Activated CD4-positive, alpha-beta T cell treated with anti-CD3 and anti-CD28 coated beads for 36 hours (primary cell): ENCODE results near the gene NEDD4L. TPM values are rescaled to one million over a fixed set of nuclear protein-coding genes. Genes with fewer than 3 reads are reported as not detected.

ENCODE experiments used
- ATAC-seq: fragments of 200-7000 bp; cut with Tn5 transposase; one replicate; pipeline ENCODE4 v1.10.0; 2021; ENCODE audit warnings: mild to moderate bottlenecking, moderate library complexity
- CTCF ChIA-PET: fragments of 350-600 bp; sonication (Branson Sonifier 250); formaldehyde crosslinking; loops from one replicate; lab custom pipeline; 2021; ENCODE audit warnings: antibody characterized with exemption; lab: Charles Lee
- POLR2A ChIA-PET: fragments of 350-600 bp; sonication (Branson Sonifier 250); formaldehyde crosslinking; loops from one replicate; lab custom pipeline; 2021; ENCODE audit warnings: antibody characterized with exemption, inconsistent platforms; lab: Charles Lee
- DNase-seq: peaks from one replicate; pipeline ENCODE4 v3.0.0-alpha.2; 2020
- H3K27ac Mint-ChIP-seq: one replicate; pipeline ENCODE4 v1.8.0; 2021; ENCODE audit warnings: mixed read lengths
- H3K27me3 Mint-ChIP-seq: one replicate; pipeline ENCODE4 v1.8.0; 2021; ENCODE audit warnings: mixed read lengths
- H3K36me3 Mint-ChIP-seq: one replicate; pipeline ENCODE4 v1.8.0; 2021; ENCODE audit warnings: low read depth, mixed read lengths
- H3K4me1 Mint-ChIP-seq: one replicate; pipeline ENCODE4 v1.8.0; 2021; ENCODE audit warnings: mixed read lengths
- H3K4me3 Mint-ChIP-seq: one replicate; pipeline ENCODE4 v1.8.0; 2021; ENCODE audit warnings: mild to moderate bottlenecking, moderate library complexity, mixed read lengths
- H3K9me3 Mint-ChIP-seq: one replicate; pipeline ENCODE4 v1.8.0; 2021; ENCODE audit warnings: low read depth, mixed read lengths
- intact Hi-C, 2 experiments: fragments of 100-400 bp; cut with DNase I in 1 of 2; cut with micrococcal nuclease in 1 of 2; formaldehyde crosslinking; loops; one replicate each; pipeline versions ENCODE4 v1.14.2 to v1.15.1; 2022 to 2024; cut with DNase I, micrococcal nuclease
- total RNA-seq, 2 experiments: library from RNA; stranded (reverse); gene quantifications; one replicate each; pipeline ENCODE4 v1.2.3, GENCODE V29; 2021

The NEDD4L gene
- total RNA-seq, 2 experiments from 2014 or later: 6.4 to 6.8 TPM

DNA sequence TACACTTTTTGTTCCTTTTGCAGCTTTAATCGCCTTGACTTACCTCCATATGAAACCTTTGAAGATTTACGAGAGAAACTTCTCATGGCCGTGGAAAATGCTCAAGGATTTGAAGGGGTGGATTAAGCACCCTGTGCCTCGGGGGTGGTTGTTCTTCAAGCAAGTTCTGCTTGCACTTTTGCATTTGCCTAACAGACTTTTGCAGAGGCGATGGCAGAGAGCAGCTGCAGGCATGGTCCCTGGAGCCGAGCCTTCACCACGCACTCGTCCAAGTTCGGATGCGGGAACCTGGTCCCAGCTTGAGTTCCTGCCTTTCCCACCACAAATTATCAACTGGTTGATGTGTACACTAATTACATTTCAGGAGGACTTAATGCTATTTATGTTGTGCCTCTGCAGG is 352.1 kb downstream of the NEDD4L start:
- ChIA-PET CTCF (interaction anchor here (0.8 to 1.5 kb wide), 4 partner anchors 9 to 375 kb away, joined by 3 to 5 read pairs (median 3); no protein-coding TSS in a partner anchor), POLR2A (no interaction called here)
- H3K27me3 Mint-ChIP-seq: no peaks in the 10 kb centered on the region
- peaks cover 11% of the 10 kb centered on the region for H3K4me1 Mint-ChIP-seq
- H3K27ac Mint-ChIP-seq: no peak overlapping the region
- DNase-seq (no peak), ATAC-seq (no peak)
- H3K9me3 Mint-ChIP-seq: no peaks in the 10 kb centered on the region
- intact Hi-C loops: no loop called here
- H3K36me3 Mint-ChIP-seq: no peaks in the 10 kb centered on the region
- H3K4me3 Mint-ChIP-seq: no peak overlapping the region

DNA sequence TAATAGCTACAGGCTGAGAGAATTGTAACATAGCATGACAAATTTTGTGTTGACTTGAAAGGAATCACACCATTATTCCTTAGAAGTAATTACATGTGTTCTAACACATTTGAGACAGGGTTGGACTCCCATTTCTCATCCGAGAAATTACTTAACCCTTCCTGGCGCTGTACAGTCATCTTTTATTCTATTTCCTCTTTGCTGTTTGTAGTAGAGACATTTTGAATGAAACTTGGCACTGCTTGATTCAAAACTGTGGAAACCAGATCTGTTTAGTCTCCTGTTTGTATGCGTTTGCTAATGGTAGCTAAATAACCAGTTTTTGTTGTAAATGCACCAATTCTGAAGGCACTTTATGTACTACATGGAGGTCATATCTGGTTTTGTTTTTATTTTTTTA is 352.9 kb downstream of the NEDD4L start:
- ChIA-PET CTCF (no interaction called here), POLR2A (no interaction called here)
- ATAC-seq (no peak), DNase-seq (no peak)
- no peaks in the 10 kb centered on the region for H3K27me3 Mint-ChIP-seq
- no peaks in the 10 kb centered on the region for H3K9me3 Mint-ChIP-seq
- no peak overlapping the region for H3K4me3 Mint-ChIP-seq
- H3K36me3 Mint-ChIP-seq: no peaks in the 10 kb centered on the region
- peaks cover 16% of the 10 kb centered on the region for H3K4me1 Mint-ChIP-seq
- H3K27ac Mint-ChIP-seq: no peak overlapping the region
- intact Hi-C loops: no loop called here

- ChIA-PET CTCF (no interaction called here), POLR2A (no interaction called here)
- no peaks in the 10 kb centered on the region for H3K9me3 Mint-ChIP-seq
- no peaks in the 10 kb centered on the region for H3K36me3 Mint-ChIP-seq
- ATAC-seq (no peak), DNase-seq (no peak)
- H3K4me1 Mint-ChIP-seq: peaks cover 17% of the 10 kb centered on the region
- no peak overlapping the region for H3K4me3 Mint-ChIP-seq
- H3K27me3 Mint-ChIP-seq: no peaks in the 10 kb centered on the region
- no peak overlapping the region for H3K27ac Mint-ChIP-seq
- intact Hi-C loops: no loop called here
These were observed 353.5 kb downstream of the NEDD4L start for GRCh38 chr18:58397385-58398132.

DNA sequence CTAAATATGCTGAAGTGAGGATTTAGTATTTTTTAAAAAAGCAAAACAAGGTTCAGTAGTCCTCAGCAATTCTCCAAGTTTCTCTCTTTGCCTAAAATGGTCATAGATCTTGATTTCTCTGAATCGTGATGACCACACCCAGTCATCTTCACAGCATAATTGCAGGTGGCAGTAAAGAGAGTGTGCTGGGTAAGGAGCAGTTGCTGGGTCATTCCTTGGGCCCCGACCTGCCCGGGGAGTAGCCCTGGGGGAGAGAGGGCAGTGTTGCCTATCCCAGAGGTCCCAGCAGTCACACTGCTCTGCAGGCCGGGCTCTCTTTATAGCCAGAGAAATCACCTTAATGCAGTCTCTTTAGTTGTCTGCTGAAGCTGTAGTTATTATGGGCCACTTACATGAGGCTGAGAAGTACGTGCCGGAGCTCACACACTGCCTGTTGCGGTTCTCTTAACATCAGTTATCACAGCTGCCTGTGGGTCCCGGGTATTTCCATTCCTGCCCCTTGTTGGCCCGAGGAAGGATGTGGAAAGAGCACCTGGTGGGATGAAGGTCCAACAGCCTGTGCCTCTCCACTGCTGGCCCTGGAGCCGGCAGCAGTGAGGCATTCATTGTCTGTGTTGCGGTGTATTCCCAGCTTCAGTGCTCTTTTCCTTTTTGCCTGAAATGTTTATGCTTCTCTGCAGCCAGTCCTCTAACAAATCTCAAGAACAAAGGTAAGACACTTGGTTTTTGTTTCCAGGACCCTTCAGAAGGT is 354.8 kb downstream of the NEDD4L start:
- no peak for DNase-seq
- no peaks in the 10 kb centered on the region for H3K36me3 Mint-ChIP-seq
- ATAC-seq: no peak
- H3K4me3 Mint-ChIP-seq: no peak overlapping the region
- H3K9me3 Mint-ChIP-seq: no peaks in the 10 kb centered on the region
- no peaks in the 10 kb centered on the region for H3K27me3 Mint-ChIP-seq
- ChIA-PET CTCF (interaction anchor here (0.6 to 1.0 kb wide), 3 partner anchors 365 to 646 kb away, joined by 3 to 5 read pairs (median 4); no protein-coding TSS in a partner anchor), POLR2A (no interaction called here)
- peaks cover 17% of the 10 kb centered on the region for H3K4me1 Mint-ChIP-seq
- intact Hi-C loops: no loop called here
- H3K27ac Mint-ChIP-seq: no peak overlapping the region

DNA sequence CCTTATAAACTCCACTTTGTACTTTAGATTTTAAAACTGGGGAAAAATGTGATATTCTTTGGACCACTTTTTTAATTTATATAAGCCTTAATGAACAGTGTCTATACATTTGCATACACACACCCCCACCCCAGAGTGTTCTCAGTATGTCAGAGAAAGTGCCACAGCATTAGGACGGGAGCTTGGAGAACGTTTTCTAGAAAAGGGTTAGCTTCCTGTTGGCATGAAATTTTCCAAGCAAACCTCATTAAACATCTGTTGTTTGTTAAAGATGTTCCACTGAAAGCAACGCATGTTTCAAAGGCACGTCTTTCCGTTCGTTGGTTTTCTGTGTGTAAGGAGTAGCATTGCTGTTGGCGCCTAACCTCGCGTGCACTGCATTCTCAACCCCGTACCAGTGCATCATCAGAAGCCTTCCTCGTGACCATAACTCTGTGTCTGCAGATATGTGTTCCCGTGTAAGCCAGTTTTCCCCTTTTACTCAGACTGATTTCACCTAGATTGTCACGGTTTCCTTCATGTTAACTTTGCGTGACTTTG is 356.4 kb downstream of the NEDD4L start:
- Mint-ChIP-seq H3K9me3 (no peaks in the 10 kb centered on the region), H3K27ac (peak overlapping the region; percentile 62), H3K4me3 (no peak overlapping the region), H3K27me3 (no peaks in the 10 kb centered on the region), H3K4me1 (peaks cover 17% of the 10 kb centered on the region), H3K36me3 (no peaks in the 10 kb centered on the region)
- intact Hi-C loops: loop anchor here (1.0 to 2.0 kb wide), 4 partner anchors 93 to 364 kb away; no protein-coding TSS in a partner anchor
- ATAC-seq (peak; percentile 83), DNase-seq (peak; percentile 60)
- POLR2A ChIA-PET: no interaction called here
- CTCF ChIA-PET: interaction anchor here (0.6 to 2.7 kb wide), 2 partner anchors 93 to 364 kb away, joined by 3 to 9 read pairs; no protein-coding TSS in a partner anchor

GRCh38 chr18:58401191-58401590 is 357.2 kb downstream of the NEDD4L start:
- Mint-ChIP-seq H3K27me3 (no peaks in the 10 kb centered on the region), H3K36me3 (no peaks in the 10 kb centered on the region), H3K27ac (no peak overlapping the region), H3K4me1 (peaks cover 13% of the 10 kb centered on the region), H3K4me3 (no peak overlapping the region), H3K9me3 (no peaks in the 10 kb centered on the region)
- no peak for DNase-seq
- intact Hi-C loops: loop anchor here in 1 of 2 experiments (2.0 kb wide), 1 partner anchor 364 kb away; no protein-coding TSS in a partner anchor
- peak; percentile 15 for ATAC-seq
- POLR2A ChIA-PET: no interaction called here
- CTCF ChIA-PET: interaction anchor here (0.6 to 2.7 kb wide), 4 partner anchors 15 to 889 kb away, joined by 3 to 9 read pairs (median 3); no protein-coding TSS in a partner anchor

GRCh38 chr18:58402247-58402646 is 358.2 kb downstream of the NEDD4L start:
- DNase-seq (no peak), ATAC-seq (no peak)
- H3K4me1 Mint-ChIP-seq: peaks cover 11% of the 10 kb centered on the region
- POLR2A ChIA-PET: no interaction called here
- no peaks in the 10 kb centered on the region for H3K36me3 Mint-ChIP-seq
- intact Hi-C loops: no loop called here
- CTCF ChIA-PET: interaction anchor here (1.4 to 2.7 kb wide), 2 partner anchors 16 to 362 kb away, joined by 3 to 9 read pairs; no protein-coding TSS in a partner anchor
- no peak overlapping the region for H3K4me3 Mint-ChIP-seq
- no peaks in the 10 kb centered on the region for H3K9me3 Mint-ChIP-seq
- H3K27me3 Mint-ChIP-seq: no peaks in the 10 kb centered on the region
- H3K27ac Mint-ChIP-seq: no peak overlapping the region

DNA sequence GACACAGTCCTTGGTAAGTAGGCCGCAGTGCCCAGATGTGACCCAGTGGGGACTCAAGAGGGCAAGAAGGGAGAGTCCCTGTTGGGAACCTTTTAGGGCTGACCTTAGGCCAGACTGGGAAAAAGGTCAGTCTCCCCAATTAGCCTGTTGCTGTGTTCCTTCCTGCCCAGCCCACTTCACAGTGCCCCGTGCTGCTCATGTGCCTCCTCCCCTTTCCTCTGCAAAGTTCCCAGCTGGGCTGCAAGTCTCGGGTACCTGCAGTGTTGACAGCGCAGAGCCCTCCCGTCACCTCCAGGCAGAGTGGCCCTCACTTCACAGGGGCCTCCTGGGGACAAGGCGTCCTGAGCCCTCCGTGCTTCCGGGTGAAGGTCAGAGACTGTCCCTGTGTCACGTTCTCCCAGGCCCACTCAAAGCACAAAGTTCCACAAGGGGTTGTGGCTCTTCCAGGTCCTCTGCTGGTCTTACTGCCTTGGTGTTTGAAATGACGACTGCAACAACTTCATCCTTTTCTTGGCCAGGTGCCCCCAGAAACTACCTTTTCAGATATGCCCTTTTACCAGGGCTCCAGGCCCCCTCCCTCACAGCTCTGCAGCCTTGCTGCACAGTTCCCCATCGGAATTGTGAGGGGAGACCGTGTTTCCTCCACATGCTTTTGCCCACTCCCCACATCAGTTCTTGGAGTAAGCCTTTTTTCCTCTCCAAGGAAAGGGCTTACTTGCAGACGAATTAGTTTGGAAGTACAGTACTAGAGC is 359.1 kb downstream of the NEDD4L start:
- H3K4me1 Mint-ChIP-seq: peaks cover 11% of the 10 kb centered on the region
- H3K27me3 Mint-ChIP-seq: no peaks in the 10 kb centered on the region
- H3K9me3 Mint-ChIP-seq: no peaks in the 10 kb centered on the region
- H3K4me3 Mint-ChIP-seq: no peak overlapping the region
- H3K36me3 Mint-ChIP-seq: no peaks in the 10 kb centered on the region
- no peak for ATAC-seq
- ChIA-PET CTCF (interaction anchor here (0.5 to 2.7 kb wide), 3 partner anchors 269 to 361 kb away, joined by 3 to 9 read pairs (median 3); no protein-coding TSS in a partner anchor), POLR2A (no interaction called here)
- no peak overlapping the region for H3K27ac Mint-ChIP-seq
- DNase-seq: no peak
- intact Hi-C loops: no loop called here

GRCh38 chr18:58403799-58404455 is 359.9 kb downstream of the NEDD4L start:
- intact Hi-C loops: no loop called here
- no peaks in the 10 kb centered on the region for H3K9me3 Mint-ChIP-seq
- no peak overlapping the region for H3K27ac Mint-ChIP-seq
- POLR2A ChIA-PET: no interaction called here
- no peak overlapping the region for H3K4me3 Mint-ChIP-seq
- no peak for ATAC-seq
- no peaks in the 10 kb centered on the region for H3K36me3 Mint-ChIP-seq
- H3K27me3 Mint-ChIP-seq: no peaks in the 10 kb centered on the region
- CTCF ChIA-PET: interaction anchor here (0.5 kb wide), 1 partner anchor 270 kb away, joined by 3 read pairs; no protein-coding TSS in a partner anchor
- peaks cover 11% of the 10 kb centered on the region for H3K4me1 Mint-ChIP-seq
- no peak for DNase-seq

DNA sequence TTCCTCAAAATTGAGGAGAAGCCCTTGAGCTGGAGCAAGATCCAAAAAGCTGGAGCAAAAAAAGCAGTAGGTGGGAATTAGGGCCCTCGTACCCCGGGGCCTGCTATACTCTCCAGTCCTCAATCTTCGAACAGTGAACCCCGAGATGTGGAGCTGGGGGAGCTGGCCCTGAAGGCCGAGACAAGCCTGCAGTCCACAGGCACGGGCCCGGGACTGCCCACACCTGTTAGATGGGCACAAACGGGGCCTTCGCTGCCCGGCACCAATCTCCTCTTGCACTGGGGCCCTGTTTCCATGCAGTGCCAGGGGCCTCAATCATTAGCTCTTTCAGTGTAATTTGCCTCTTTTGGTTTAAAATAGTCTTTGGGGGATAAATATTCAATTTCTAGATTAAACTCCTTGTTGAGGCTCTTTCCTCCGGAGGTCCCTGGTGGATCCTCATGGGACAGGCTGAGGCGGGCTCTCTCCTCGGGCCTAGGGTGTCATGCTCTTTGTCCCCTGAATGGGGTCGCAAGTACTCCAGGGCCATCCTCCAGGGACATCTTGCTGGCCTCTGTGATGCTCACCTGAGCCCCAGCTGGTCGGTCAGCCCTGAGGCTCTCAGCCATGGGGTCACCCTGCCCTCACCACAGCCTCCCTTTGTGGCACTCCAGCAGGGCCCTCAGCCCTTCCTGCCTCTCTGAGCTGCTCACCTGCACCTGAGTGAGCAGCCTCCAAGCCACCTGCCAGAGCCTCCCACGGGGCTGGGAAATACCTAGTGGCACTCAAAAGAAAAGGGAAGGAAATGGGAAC is 361.3 kb downstream of the NEDD4L start:
- POLR2A ChIA-PET: no interaction called here
- H3K27me3 Mint-ChIP-seq: no peaks in the 10 kb centered on the region
- peaks cover 8% of the 10 kb centered on the region for H3K4me1 Mint-ChIP-seq
- no peaks in the 10 kb centered on the region for H3K9me3 Mint-ChIP-seq
- CTCF ChIA-PET: interaction anchor here (0.6 to 1.2 kb wide), 4 partner anchors 17 to 480 kb away, joined by 3 to 4 read pairs (median 3); no protein-coding TSS in a partner anchor
- H3K27ac Mint-ChIP-seq: no peak overlapping the region
- no peaks in the 10 kb centered on the region for H3K36me3 Mint-ChIP-seq
- intact Hi-C loops: no loop called here
- ATAC-seq (no peak), DNase-seq (no peak)
- H3K4me3 Mint-ChIP-seq: no peak overlapping the region
